H1 (cell line): Measurements from ENCODE around the gene LRRC74B. TPM values are rescaled to one million over a fixed set of nuclear protein-coding genes. Genes with fewer than 3 reads are reported as not detected.

Experiments
- CTCF ChIA-PET: fragments of 300-600 bp; sonication (Branson Sonifier 250); formaldehyde crosslinking; loops from one replicate; lab custom pipeline; 2021; ENCODE audit not compliant: partially characterized antibody; lab: Charles Lee
- POLR2A ChIA-PET: fragments of 300-600 bp; sonication (Branson Sonifier 250); formaldehyde crosslinking; loops from one replicate; lab custom pipeline; 2021; ENCODE audit warnings: inconsistent platforms; ENCODE audit not compliant: partially characterized antibody; lab: Charles Lee
- DNase-seq, 2 experiments: peaks; one replicate each; pipeline versions ENCODE4 v3.0.0 to v3.0.0-alpha.2; 2010 to 2022; ENCODE audit warnings: low spot score in 2 of 2, low read depth in 1 of 2, mixed read lengths in 1 of 2
- FAIRE-seq: peaks from 2 replicates; lab custom pipeline; 2011; peaks lifted over from hg19 to GRCh38; lab: Jason Lieb, UNC
- H2AFZ ChIP-seq: 2 replicates; pipeline ENCODE4 v1.8.1; 2012; ENCODE audit warnings: low read length, inconsistent platforms
- H2AK5ac ChIP-seq: 2 replicates; pipeline ENCODE4 v1.6.1; 2013; ENCODE audit warnings: low read depth, low read length
- H2BK120ac ChIP-seq: replicated peaks from 2 replicates; pipeline ENCODE3; 2013; ENCODE audit warnings: low read depth, low read length, inconsistent platforms
- H2BK12ac ChIP-seq: 2 replicates; pipeline ENCODE4 v1.6.1; 2013; ENCODE audit warnings: low read depth, low read length
- H2BK15ac ChIP-seq: 2 replicates; pipeline ENCODE4 v1.6.1; 2013; ENCODE audit warnings: low read length
- H2BK20ac ChIP-seq: 2 replicates; pipeline ENCODE4 v1.6.1; 2013; ENCODE audit warnings: low read length
- H2BK5ac ChIP-seq: 2 replicates; pipeline ENCODE4 v1.6.1; 2013; ENCODE audit warnings: low read depth, low read length
- H3K14ac ChIP-seq: 2 replicates; pipeline ENCODE4 v1.6.1; 2013; ENCODE audit warnings: inconsistent platforms; ENCODE audit not compliant: insufficient read length
- H3K18ac ChIP-seq: 2 replicates; pipeline ENCODE4 v1.6.1; 2013; ENCODE audit warnings: low read length; ENCODE audit errors: extremely low read depth
- H3K23ac ChIP-seq: 2 replicates; pipeline ENCODE4 v1.6.1; 2013; ENCODE audit warnings: inconsistent platforms; ENCODE audit not compliant: insufficient read length
- H3K23me2 ChIP-seq: 2 replicates; pipeline ENCODE4 v1.6.1; 2013; ENCODE audit warnings: low read depth, low read length
- H3K27ac ChIP-seq: 2 replicates; pipeline ENCODE4 v1.6.1; 2011; ENCODE audit warnings: low read depth, low read length, inconsistent platforms
- H3K27me3 ChIP-seq, 4 experiments: replicated peaks in 1 of 4; 1 replicate in 1 of 4; 2 replicates in 3 of 4; pipeline versions ENCODE4 v1.6.1 to v1.8.1; 2011 to 2013; ENCODE audit warnings: low read length in 3 of 4, mild to moderate bottlenecking in 3 of 4, inconsistent platforms in 2 of 4, mixed read lengths in 2 of 4, moderate library complexity in 1 of 4; ENCODE audit not compliant: control insufficient read depth in 3 of 4, insufficient read depth in 3 of 4; ENCODE audit errors: extremely low read depth in 1 of 4
- H3K36me3 ChIP-seq, 4 experiments: 2 replicates each; pipeline versions ENCODE4 v1.6.1 to v1.8.1; 2011 to 2013; ENCODE audit warnings: mild to moderate bottlenecking in 4 of 4, low read length in 3 of 4, moderate library complexity in 2 of 4, control low read depth in 1 of 4, inconsistent platforms in 1 of 4; ENCODE audit not compliant: insufficient read depth in 4 of 4, control insufficient read depth in 2 of 4
- H3K4ac ChIP-seq: replicated peaks from 2 replicates; pipeline ENCODE3; 2013; ENCODE audit warnings: low read length, low read depth, mixed read lengths, inconsistent platforms; ENCODE audit not compliant: insufficient read length
- H3K4me1 ChIP-seq, 4 experiments: replicated peaks in 1 of 4; 1 replicate in 1 of 4; 2 replicates in 3 of 4; pipeline versions ENCODE4 v1.6.1 to v1.8.1; 2011 to 2013; ENCODE audit warnings: low read length in 3 of 4, inconsistent platforms in 2 of 4, mixed read lengths in 1 of 4; ENCODE audit not compliant: insufficient read depth in 4 of 4, control insufficient read depth in 3 of 4
- H3K4me2 ChIP-seq, 2 experiments: 2 replicates each; pipeline versions ENCODE4 v1.6.1 to v1.8.1; 2011 to 2013; ENCODE audit warnings: low read depth in 2 of 2, low read length in 2 of 2, control low read depth in 1 of 2, inconsistent platforms in 1 of 2, mild to moderate bottlenecking in 1 of 2; ENCODE audit not compliant: insufficient read depth in 1 of 2
- H3K4me3 ChIP-seq, 4 experiments: fragments of 200-600, 300-600 bp in 1 of 4; sonication (generic), shearing (Covaris generic), sonication (Bioruptor Twin) in 1 of 4; 2 replicates each; pipeline versions ENCODE4 v1.5.1 to v1.8.1; 2011 to 2016; ENCODE audit warnings: low read length in 4 of 4, low read depth in 3 of 4, control low read depth in 2 of 4, inconsistent platforms in 2 of 4, mild to moderate bottlenecking in 2 of 4, mixed read lengths in 1 of 4, moderate library complexity in 1 of 4; ENCODE audit not compliant: insufficient read depth in 2 of 4; ENCODE audit errors: extremely low read depth in 1 of 4
- H3K56ac ChIP-seq: replicated peaks from 2 replicates; pipeline ENCODE3; 2013; ENCODE audit warnings: low read depth, mild to moderate bottlenecking, mixed read lengths, low read length, inconsistent platforms; ENCODE audit not compliant: insufficient read length
- H3K79me1 ChIP-seq: 2 replicates; pipeline ENCODE4 v1.6.1; 2013; ENCODE audit warnings: low read depth, low read length, control low read depth
- H3K79me2 ChIP-seq, 2 experiments: 2 replicates each; pipeline versions ENCODE4 v1.6.1 to v1.8.1; 2012 to 2013; ENCODE audit warnings: low read length in 2 of 2, mild to moderate bottlenecking in 2 of 2, inconsistent platforms in 1 of 2; ENCODE audit not compliant: insufficient read depth in 2 of 2, control insufficient read depth in 1 of 2
- H3K9ac ChIP-seq, 4 experiments: replicated peaks in 1 of 4; 1 replicate in 1 of 4; 2 replicates in 3 of 4; pipeline versions ENCODE4 v1.6.1 to v1.8.1; 2011 to 2013; ENCODE audit warnings: low read depth in 3 of 4, low read length in 3 of 4, control low read depth in 2 of 4, mild to moderate bottlenecking in 2 of 4, moderate library complexity in 2 of 4, inconsistent platforms in 1 of 4; ENCODE audit errors: extremely low read depth in 1 of 4
- H3K9me3 ChIP-seq, 2 experiments: 2 replicates each; pipeline versions ENCODE4 v1.6.1 to v1.8.1; 2012 to 2013; ENCODE audit warnings: mild to moderate bottlenecking in 2 of 2, moderate library complexity in 2 of 2, control low read depth in 1 of 2, inconsistent platforms in 1 of 2, low read depth in 1 of 2, low read length in 1 of 2, mixed read lengths in 1 of 2; ENCODE audit not compliant: insufficient read depth in 2 of 2
- H4K20me1 ChIP-seq, 2 experiments: replicated peaks in 1 of 2; 2 replicates each; pipeline versions ENCODE3 to v1.8.1; 2011 to 2013; ENCODE audit warnings: inconsistent platforms in 2 of 2, low read length in 2 of 2, mild to moderate bottlenecking in 1 of 2; ENCODE audit not compliant: insufficient read depth in 2 of 2, control insufficient read depth in 1 of 2
- H4K5ac ChIP-seq: 2 replicates; pipeline ENCODE4 v1.6.1; 2013; ENCODE audit warnings: low read length, low read depth, mixed read lengths, inconsistent platforms; ENCODE audit not compliant: insufficient read length
- H4K8ac ChIP-seq: 2 replicates; pipeline ENCODE4 v1.8.0; 2013; ENCODE audit warnings: mild to moderate bottlenecking, moderate library complexity, low read length, inconsistent platforms; ENCODE audit not compliant: insufficient read depth; ENCODE audit errors: extremely low read depth
- H4K91ac ChIP-seq: replicated peaks from 2 replicates; pipeline ENCODE3; 2013; ENCODE audit warnings: low read length, mixed read lengths, inconsistent platforms; ENCODE audit not compliant: insufficient read length
- CREB1 ChIP-seq: IDR thresholded peaks from 2 replicates; pipeline ENCODE4 v1.6.1; 2012; ENCODE audit warnings: inconsistent platforms
- HDAC2 ChIP-seq, 2 experiments: fragments of 300-600 bp in 1 of 2; sonication (generic) in 1 of 2; IDR thresholded peaks; 2 replicates each; pipeline ENCODE4 v1.6.1; 2011 to 2012; ENCODE audit warnings: low read depth in 2 of 2, low read length in 2 of 2, mild to moderate bottlenecking in 2 of 2, moderate library complexity in 2 of 2, borderline replicate concordance in 1 of 2, inconsistent platforms in 1 of 2
- POLR2AphosphoS5 ChIP-seq: IDR thresholded peaks from 2 replicates; pipeline ENCODE4 v1.6.1; 2011; ENCODE audit warnings: low read depth, low read length
- RAD21 ChIP-seq, 2 experiments: IDR thresholded peaks in 1 of 2; conservative IDR thresholded peaks in 1 of 2; 2 replicates each; pipeline ENCODE4 v1.6.1; 2011; ENCODE audit warnings: low read depth in 2 of 2, low read length in 2 of 2, improper control_type of control experiment in 1 of 2, inconsistent platforms in 1 of 2, mild to moderate bottlenecking in 1 of 2, moderate library complexity in 1 of 2
- SAP30 ChIP-seq: fragments of 300-600 bp; sonication (generic); IDR thresholded peaks from 2 replicates; pipeline ENCODE4 v1.7.1; 2012; ENCODE audit warnings: low read length, moderate library complexity, mild to moderate bottlenecking, inconsistent platforms; ENCODE audit not compliant: insufficient read depth, insufficient replicate concordance
- WGBS, 2 experiments: shearing (Covaris generic) in 1 of 2; methylation state at CpG; one replicate each; pipeline versions ENCODE4 v1.1.6 to v1.1.7; 2013 to 2015; ENCODE audit warnings: low lambda C conversion rate in 2 of 2, mixed read lengths in 2 of 2, inconsistent platforms in 1 of 2, low coverage in 1 of 2, missing lambda C conversion rate in 1 of 2; ENCODE audit not compliant: insufficient replicate concordance in 2 of 2, insufficient coverage in 1 of 2, insufficient read length in 1 of 2; ENCODE audit errors: extremely low coverage in 1 of 2, missing lambda C conversion rate in 1 of 2; 5-methylcytosine and 5-hydroxymethylcytosine counted together
- polyA plus RNA-seq, 7 experiments: library from polyadenylated mRNA; depleted of rRNA in 3 of 7; stranded (reverse) in 5 of 7; unstranded in 2 of 7; fragments of >200 nt in 5 of 7; fragments of 200-250 nt in 2 of 7; gene quantifications; 1 replicate in 5 of 7; 2 replicates in 1 of 7; 4 replicates in 1 of 7; pipeline versions ENCODE4 v1.2.1 to v1.2.3, GENCODE V29; 2011 to 2013; ENCODE audit warnings: missing spikeins in 2 of 7, mixed read lengths in 2 of 7
- total RNA-seq: library from RNA; stranded (reverse); fragmentation: NEBNext Ultra II Directional; extraction: Animal tissue kit (Norgen Biotek cat#: 25700); gene quantifications from 2 replicates; pipeline ENCODE4 v1.2.1, GENCODE V29; 2021
- TF ChIP-seq, protein P1 (sequence below), 3 experiments: IDR thresholded peaks; 1 replicate in 2 of 3; 2 replicates in 1 of 3; pipeline versions ENCODE4 v1.5.1 to v1.6.1; 2011; ENCODE audit warnings: low read length in 3 of 3, mild to moderate bottlenecking in 3 of 3, inconsistent platforms in 2 of 3, low read depth in 1 of 3, moderate library complexity in 1 of 3; ENCODE audit not compliant: insufficient read depth in 1 of 3; ENCODE audit errors: control extremely low read depth in 1 of 3

LRRC74B gene
- total and polyA plus RNA-seq, 2 of the 8 experiments (the other 6 are each of a cell fraction or from before 2014, with no cell fraction given), result not detected

DNA sequence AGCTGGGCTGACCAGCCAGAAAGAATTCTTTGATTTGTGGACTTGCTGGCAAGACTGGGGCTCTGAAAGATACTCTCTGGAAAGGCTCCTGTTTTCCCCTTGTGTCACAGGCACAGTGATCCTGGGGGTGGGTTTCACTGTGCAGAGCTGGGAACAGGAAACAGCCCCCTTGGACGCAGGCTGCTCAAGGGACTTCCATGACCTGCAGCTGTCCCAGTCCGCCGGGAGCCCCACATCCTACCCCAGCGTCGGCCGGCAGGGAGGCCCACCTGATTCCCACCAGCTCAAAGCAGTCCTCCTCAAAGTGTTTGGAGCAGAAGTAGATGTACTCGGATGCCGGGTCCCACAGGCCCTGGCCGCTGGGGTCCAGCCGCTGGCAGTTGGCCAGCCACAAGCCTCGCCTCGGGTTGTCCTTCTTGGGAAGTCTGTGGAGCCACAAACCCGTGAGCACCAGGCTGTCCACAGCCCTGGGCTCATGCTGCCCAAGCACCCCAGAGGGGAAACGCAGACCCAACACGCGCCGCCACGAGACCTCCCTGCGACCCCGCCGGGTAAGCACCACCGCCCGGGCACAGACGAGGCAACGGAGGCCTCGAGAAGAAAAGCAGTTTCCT, 44.7 kb upstream of the LRRC74B start:
- Histone ChIP-seq H3K4me2 (peak overlapping the region; percentile 73 to 82), H2AK5ac (no peak overlapping the region), H2BK120ac (no peak overlapping the region), H3K23ac (no peak overlapping the region), H3K23me2 (peaks cover 12% of the 10 kb centered on the region; the same call in 1 of the 2 replicates), H3K79me1 (peaks cover 2% of the 10 kb centered on the region; the same call in 1 of the 2 replicates), H3K4ac (peak overlapping the region; percentile 94), H4K8ac (peak overlapping the region; percentile 85; the same call in 1 of the 2 replicates), H3K4me3 (peak overlapping the region; percentile 64 to 99 (median 83)), H3K4me1 (peaks cover 0 to 12% (median 8%) of the 10 kb centered on the region in 4 experiments; a peak in 5 of 7 replicates), H4K5ac (peak overlapping the region; percentile 88), H3K18ac (0 out of 2 replicates have a peak overlapping the region, but pooled peaks have one; percentile 2), H3K27ac (peak overlapping the region; percentile 74; the same call in 1 of the 2 replicates), H3K56ac (peak overlapping the region; percentile 73), H3K9me3 (no peaks in the 10 kb centered on the region), H2BK20ac (no peak overlapping the region), H3K9ac (peak overlapping the region; percentile 66 to 86 (median 82)), H3K14ac (no peak overlapping the region), H4K91ac (peak overlapping the region; percentile 61), H2BK5ac (peak overlapping the region; percentile 76; the same call in 1 of the 2 replicates), H3K79me2 (no peaks in the 10 kb centered on the region; a peak in 1 of 4 replicates), H3K36me3 (peaks cover 2 to 7% (median 4%) of the 10 kb centered on the region in 4 experiments; a peak in 4 of 8 replicates), H3K27me3 (no peaks in the 10 kb centered on the region), H2BK15ac (0 out of 2 replicates have a peak overlapping the region, but pooled peaks have one; percentile 29), H2AFZ (0 out of 2 replicates have a peak overlapping the region, but pooled peaks have one; percentile 9), H2BK12ac (no peak overlapping the region), H4K20me1 (peaks cover 6 to 12% of the 10 kb centered on the region in 2 experiments)
- 31% methylated on average over 18 of the region's 26 CpGs; no CpG with 5 or more reads in 1 of the 2 experiments for WGBS, 2 experiments
- ChIA-PET CTCF (interaction anchor here (0.6 to 3.0 kb wide), 6 partner anchors 11 to 47 kb away, joined by 3 to 13 read pairs (median 3); partner anchors contain the start of genes AIFM3 and LZTR1), POLR2A (interaction anchor here (0.9 to 5.5 kb wide), 6 partner anchors 9 to 116 kb away, joined by 3 to 45 read pairs (median 4); partner anchors contain the start of gene LZTR1)
- DNase-seq, result no peak
- FAIRE-seq, result no peak
- TF ChIP-seq HDAC2 (IDR thresholded peaks at IDR 0.05; ENCODE audit: borderline replicate concordance in 1 of 2, low read depth in 2 of 2, low read length in 2 of 2) (no peak), POLR2AphosphoS5 (peak; percentile 6; the same call in 1 of the 2 replicates), RAD21 (IDR thresholded peaks at IDR 0.05 in 1 of 2, conservative IDR thresholded peaks at IDR 0.05 in 1 of 2; ENCODE audit: low read depth in 2 of 2, low read length in 2 of 2) (no peak), CREB1 (no peak), SAP30 (no peak)
- TF ChIP-seq, protein P1, sequence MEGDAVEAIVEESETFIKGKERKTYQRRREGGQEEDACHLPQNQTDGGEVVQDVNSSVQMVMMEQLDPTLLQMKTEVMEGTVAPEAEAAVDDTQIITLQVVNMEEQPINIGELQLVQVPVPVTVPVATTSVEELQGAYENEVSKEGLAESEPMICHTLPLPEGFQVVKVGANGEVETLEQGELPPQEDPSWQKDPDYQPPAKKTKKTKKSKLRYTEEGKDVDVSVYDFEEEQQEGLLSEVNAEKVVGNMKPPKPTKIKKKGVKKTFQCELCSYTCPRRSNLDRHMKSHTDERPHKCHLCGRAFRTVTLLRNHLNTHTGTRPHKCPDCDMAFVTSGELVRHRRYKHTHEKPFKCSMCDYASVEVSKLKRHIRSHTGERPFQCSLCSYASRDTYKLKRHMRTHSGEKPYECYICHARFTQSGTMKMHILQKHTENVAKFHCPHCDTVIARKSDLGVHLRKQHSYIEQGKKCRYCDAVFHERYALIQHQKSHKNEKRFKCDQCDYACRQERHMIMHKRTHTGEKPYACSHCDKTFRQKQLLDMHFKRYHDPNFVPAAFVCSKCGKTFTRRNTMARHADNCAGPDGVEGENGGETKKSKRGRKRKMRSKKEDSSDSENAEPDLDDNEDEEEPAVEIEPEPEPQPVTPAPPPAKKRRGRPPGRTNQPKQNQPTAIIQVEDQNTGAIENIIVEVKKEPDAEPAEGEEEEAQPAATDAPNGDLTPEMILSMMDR (IDR thresholded peaks at IDR 0.05; ENCODE audit: control extremely low read depth in 1 of 3, insufficient read depth in 1 of 3, low read depth in 1 of 3, low read length in 3 of 3), result no peak
